Measurements from ENCODE around the gene ZC3H13.

The ZC3H13 gene

DNA sequence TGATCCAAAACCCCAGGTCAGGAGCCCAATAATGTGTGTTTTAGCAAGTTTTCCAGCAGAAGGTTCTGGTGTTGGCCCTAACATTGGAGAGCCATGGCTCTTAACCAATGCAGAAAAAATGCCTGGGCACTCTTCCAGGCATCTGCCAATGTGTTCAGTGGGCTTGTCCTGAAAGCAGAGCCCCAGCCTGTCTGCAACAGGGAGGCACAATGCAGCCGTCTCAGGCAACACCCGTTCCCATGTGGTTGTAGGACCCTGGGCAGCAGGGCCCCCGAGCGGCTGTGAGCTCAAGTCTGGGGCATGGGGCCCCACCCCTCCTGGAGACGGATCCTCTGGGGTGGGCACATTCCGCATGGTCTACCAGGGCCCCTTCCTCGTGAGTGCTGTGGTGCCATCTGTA is 142.9 kb downstream of the ZC3H13 start:
- DNase-seq (ENCODE audit: insufficient read length, low spot score) (no peak), FAIRE-seq (no peak)

DNA sequence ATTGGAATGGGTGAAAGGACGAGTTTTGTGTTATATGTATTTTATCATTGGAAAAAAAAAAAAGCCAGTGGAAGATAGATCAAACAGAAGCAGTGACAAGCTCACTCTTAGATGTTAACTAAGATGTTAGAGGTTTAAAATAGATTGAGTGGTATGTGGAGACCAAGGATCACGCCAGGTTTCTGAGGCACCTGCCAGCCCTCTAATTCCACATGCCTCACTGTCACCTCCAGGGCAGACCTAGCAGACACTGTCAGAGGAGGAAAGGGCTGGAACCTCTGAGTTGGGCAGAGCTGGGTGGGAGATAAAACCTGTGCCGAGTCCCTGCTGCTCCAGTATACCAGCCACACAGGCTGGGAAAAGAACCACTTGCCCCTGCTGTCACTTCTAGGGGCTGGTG is 143.5 kb downstream of the ZC3H13 start:
- DNase-seq (ENCODE audit: insufficient read length, low spot score) (no peak), FAIRE-seq (no peak)

DNA sequence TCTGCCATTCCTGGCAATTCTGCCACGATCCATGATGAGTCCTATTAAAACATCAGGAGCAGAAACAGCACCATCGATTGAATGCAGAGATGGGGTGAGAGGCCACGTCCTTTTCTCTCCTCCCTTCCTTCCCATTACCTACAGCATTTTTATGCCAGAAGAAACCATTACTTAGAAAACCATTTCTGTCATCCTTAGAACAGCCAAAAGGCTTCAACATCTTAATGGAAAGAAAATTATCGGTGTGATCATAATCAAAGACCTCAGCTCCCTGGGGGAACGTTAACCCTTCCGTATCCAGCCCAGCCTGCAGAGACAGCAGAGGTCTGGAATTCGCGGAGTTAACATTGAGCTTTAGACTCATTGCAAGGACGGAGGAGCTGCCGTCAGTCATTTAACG is 145.0 kb downstream of the ZC3H13 start:
- DNase-seq (ENCODE audit: insufficient read length, low spot score) (no peak), FAIRE-seq (no peak)

Measured in GM19239 (cell line).